PFSK-1 (cell line): Measurements from ENCODE around the gene ZNF469.

ENCODE experiments used
- FOXP2 ChIP-seq: optimal IDR thresholded peaks from 2 replicates; pipeline ENCODE3; 2011; ENCODE audit warnings: borderline replicate concordance, control low read depth, inconsistent platforms; ENCODE audit not compliant: insufficient read depth; ENCODE audit errors: extremely low read length, extremely low read depth
- POLR2AphosphoS5 ChIP-seq: IDR thresholded peaks from 2 replicates; pipeline ENCODE4 v1.6.1; 2012; ENCODE audit warnings: low read depth, mild to moderate bottlenecking, control low read depth, low read length, moderate library complexity
- SIN3A ChIP-seq: IDR thresholded peaks from 2 replicates; pipeline ENCODE4 v1.6.1; 2012; ENCODE audit warnings: mild to moderate bottlenecking, low read length, moderate library complexity, borderline replicate concordance; ENCODE audit not compliant: insufficient read depth
- TAF1 ChIP-seq: IDR thresholded peaks from 2 replicates; pipeline ENCODE4 v1.6.1; 2012; ENCODE audit warnings: low read length, control low read depth, borderline replicate concordance; ENCODE audit not compliant: insufficient read depth
- TF ChIP-seq, protein P1 (sequence below), 2 experiments: IDR thresholded peaks; 2 replicates each; pipeline versions ENCODE4 v1.6.1 to v1.8.0; 2011 to 2012; ENCODE audit warnings: low read depth in 2 of 2, low read length in 2 of 2, control low read depth in 1 of 2, inconsistent platforms in 1 of 2, mild to moderate bottlenecking in 1 of 2, moderate library complexity in 1 of 2; ENCODE audit not compliant: insufficient read depth in 1 of 2

The ZNF469 gene

GRCh38 chr16:88408561-88409142, 25.9 kb downstream of the ZNF469 start:
- TF ChIP-seq, protein P1, sequence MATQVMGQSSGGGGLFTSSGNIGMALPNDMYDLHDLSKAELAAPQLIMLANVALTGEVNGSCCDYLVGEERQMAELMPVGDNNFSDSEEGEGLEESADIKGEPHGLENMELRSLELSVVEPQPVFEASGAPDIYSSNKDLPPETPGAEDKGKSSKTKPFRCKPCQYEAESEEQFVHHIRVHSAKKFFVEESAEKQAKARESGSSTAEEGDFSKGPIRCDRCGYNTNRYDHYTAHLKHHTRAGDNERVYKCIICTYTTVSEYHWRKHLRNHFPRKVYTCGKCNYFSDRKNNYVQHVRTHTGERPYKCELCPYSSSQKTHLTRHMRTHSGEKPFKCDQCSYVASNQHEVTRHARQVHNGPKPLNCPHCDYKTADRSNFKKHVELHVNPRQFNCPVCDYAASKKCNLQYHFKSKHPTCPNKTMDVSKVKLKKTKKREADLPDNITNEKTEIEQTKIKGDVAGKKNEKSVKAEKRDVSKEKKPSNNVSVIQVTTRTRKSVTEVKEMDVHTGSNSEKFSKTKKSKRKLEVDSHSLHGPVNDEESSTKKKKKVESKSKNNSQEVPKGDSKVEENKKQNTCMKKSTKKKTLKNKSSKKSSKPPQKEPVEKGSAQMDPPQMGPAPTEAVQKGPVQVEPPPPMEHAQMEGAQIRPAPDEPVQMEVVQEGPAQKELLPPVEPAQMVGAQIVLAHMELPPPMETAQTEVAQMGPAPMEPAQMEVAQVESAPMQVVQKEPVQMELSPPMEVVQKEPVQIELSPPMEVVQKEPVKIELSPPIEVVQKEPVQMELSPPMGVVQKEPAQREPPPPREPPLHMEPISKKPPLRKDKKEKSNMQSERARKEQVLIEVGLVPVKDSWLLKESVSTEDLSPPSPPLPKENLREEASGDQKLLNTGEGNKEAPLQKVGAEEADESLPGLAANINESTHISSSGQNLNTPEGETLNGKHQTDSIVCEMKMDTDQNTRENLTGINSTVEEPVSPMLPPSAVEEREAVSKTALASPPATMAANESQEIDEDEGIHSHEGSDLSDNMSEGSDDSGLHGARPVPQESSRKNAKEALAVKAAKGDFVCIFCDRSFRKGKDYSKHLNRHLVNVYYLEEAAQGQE (IDR thresholded peaks at IDR 0.05; ENCODE audit: insufficient read depth in 1 of 2, low read depth in 2 of 2, low read length in 2 of 2) = no peak
- TF ChIP-seq TAF1 (no peak), FOXP2 (no peak), POLR2AphosphoS5 (no peak)

DNA sequence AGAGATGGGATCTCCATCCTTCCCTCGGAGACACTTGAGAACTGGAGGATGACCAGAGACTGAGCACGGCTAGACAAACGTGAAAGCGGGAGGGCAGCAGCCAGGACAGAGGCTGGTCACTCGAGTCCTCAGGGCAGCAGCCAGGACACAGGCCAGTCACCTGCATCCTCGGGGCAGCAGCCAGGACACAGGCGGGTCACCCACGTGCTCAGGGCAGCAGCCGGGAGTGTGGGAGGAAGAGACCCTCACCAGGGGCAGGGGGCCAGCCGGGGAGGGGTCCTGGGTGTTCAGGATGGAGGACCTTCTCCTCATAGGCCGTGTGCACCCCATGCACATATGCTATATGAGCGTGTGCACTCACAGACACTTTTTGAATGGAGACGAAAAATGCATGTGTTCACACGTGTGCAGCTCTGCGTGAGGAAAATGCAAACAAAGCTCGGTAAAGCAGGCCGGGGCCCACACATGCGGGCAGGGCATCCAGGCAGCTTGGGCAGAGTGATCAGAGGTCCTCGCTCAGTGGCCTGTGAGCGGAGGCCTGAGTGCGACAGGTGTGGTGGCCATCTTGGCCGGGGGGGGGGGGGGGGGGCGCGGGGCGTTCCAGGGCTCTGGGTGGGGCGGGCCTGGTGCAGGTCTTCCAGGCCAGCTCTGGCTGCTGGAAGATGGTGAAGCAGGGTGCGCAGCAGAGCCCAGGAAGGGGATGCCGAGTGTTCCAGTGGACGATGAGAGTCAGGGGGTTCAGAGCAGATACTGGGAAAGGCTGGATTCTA, 26.7 kb downstream of the ZNF469 start:
- no peak for TF ChIP-seq SIN3A
- TF ChIP-seq, protein P1 (IDR thresholded peaks at IDR 0.05; ENCODE audit: insufficient read depth in 1 of 2, low read depth in 2 of 2, low read length in 2 of 2) = no peak
- no peak for TF ChIP-seq FOXP2
- TF ChIP-seq POLR2AphosphoS5 = no peak
- TF ChIP-seq TAF1 = no peak

DNA sequence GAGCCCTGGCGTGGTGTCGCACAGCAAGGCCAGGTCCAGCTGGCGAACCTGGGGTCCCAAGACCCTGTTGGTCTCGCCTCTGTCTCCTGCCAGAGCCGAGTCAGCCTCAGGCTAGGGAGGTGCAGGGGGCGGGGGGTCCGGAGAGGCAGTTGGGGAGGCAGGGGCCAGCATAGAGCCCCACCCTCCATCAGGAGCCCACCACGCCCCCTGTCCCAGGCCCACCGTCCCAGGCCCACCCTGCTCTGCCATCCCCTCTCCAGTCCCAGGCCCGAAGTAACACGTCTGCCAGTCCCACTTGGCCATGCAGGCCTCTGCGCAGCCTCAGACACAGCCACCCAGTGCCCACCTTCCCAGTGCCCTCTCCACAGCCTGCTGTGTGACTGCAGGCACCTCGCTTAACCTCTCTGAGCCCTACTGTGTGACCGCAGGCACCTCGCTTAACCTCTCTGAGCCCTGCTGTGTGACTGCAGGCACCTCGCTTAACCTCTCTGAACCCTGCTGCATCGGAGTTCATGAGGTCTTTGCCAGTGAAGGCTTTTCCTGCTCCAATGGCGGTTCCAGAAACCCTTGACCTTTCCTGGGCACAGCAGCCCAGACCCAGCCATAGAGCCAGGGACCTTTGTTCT, 29.3 kb downstream of the ZNF469 start:
- TF ChIP-seq POLR2AphosphoS5 (no peak), FOXP2 (no peak), TAF1 (no peak)
- TF ChIP-seq, protein P1 (IDR thresholded peaks at IDR 0.05; ENCODE audit: insufficient read depth in 1 of 2, low read depth in 2 of 2, low read length in 2 of 2) = 0 out of 4 replicates have a peak, but pooled peaks of 1 of the 2 experiments have one; percentile 25

- no peak for TF ChIP-seq SIN3A
- TF ChIP-seq TAF1 = no peak
- TF ChIP-seq, protein P1 (IDR thresholded peaks at IDR 0.05; ENCODE audit: insufficient read depth in 1 of 2, low read depth in 2 of 2, low read length in 2 of 2) = no peak
- TF ChIP-seq FOXP2 = no peak
- TF ChIP-seq POLR2AphosphoS5 = no peak
Observed at GRCh38 chr16:88412766-88413165, 30.0 kb downstream of the ZNF469 start.
